ENCODE results near the gene ALOX5.

Gene ALOX5

GRCh38 chr10:45491061-45491460 lies 117.0 kb downstream of the ALOX5 start:
- no peak overlapping the region for H3K4me3 Mint-ChIP-seq
- no peak overlapping the region for H3K27ac Mint-ChIP-seq
- peaks cover 3% of the 10 kb centered on the region for H3K27me3 Mint-ChIP-seq (ENCODE audit: low read depth)
- peaks cover 32% of the 10 kb centered on the region for H3K36me3 Mint-ChIP-seq (ENCODE audit: low read depth)
- no peaks in the 10 kb centered on the region for H3K4me1 Mint-ChIP-seq
- TF ChIP-seq, protein P1, sequence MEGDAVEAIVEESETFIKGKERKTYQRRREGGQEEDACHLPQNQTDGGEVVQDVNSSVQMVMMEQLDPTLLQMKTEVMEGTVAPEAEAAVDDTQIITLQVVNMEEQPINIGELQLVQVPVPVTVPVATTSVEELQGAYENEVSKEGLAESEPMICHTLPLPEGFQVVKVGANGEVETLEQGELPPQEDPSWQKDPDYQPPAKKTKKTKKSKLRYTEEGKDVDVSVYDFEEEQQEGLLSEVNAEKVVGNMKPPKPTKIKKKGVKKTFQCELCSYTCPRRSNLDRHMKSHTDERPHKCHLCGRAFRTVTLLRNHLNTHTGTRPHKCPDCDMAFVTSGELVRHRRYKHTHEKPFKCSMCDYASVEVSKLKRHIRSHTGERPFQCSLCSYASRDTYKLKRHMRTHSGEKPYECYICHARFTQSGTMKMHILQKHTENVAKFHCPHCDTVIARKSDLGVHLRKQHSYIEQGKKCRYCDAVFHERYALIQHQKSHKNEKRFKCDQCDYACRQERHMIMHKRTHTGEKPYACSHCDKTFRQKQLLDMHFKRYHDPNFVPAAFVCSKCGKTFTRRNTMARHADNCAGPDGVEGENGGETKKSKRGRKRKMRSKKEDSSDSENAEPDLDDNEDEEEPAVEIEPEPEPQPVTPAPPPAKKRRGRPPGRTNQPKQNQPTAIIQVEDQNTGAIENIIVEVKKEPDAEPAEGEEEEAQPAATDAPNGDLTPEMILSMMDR (IDR thresholded peaks at IDR 0.05; ENCODE audit: unreplicated experiment in 3 of 3), result no peak
- H3K9me3 Mint-ChIP-seq, result peaks cover 11% of the 10 kb centered on the region

Measured in nephron (organoid).